Adrenal gland (tissue), 12 donors: ENCODE results near the gene SHE. TPM values are rescaled to one million over a fixed set of nuclear protein-coding genes. Genes with fewer than 3 reads are reported as not detected.

Experiments used
- DNase-seq, 7 donors: peaks; one replicate each; pipeline ENCODE4 v3.0.0-alpha.2; 2019 to 2020
- H3K27ac ChIP-seq, 5 donors: fragments of 200-600 bp; sonication (generic) in 4 of 5; 1 replicate in 3 of 5; 2 replicates in 2 of 5; pipeline versions ENCODE4 v1.5.1 to v1.8.0; 2016 to 2020; ENCODE audit warnings: mild to moderate bottlenecking in 1 of 5
- H3K27me3 ChIP-seq: fragments of 200-600 bp; 2 replicates; pipeline ENCODE4 v1.8.0; 2021
- H3K36me3 ChIP-seq, 2 donors: fragments of 200-600 bp; replicated peaks in 1 of 2; 1 replicate in 1 of 2; 2 replicates in 1 of 2; pipeline versions ENCODE4 v1.5.1 to v1.8.0; 2018 to 2022
- H3K4me1 ChIP-seq, 2 donors: fragments of 200-600 bp; replicated peaks in 1 of 2; 1 replicate in 1 of 2; 2 replicates in 1 of 2; pipeline versions ENCODE4 v1.5.1 to v1.8.0; 2018 to 2021
- H3K4me3 ChIP-seq, 4 donors: fragments of 200-600 bp; sonication (generic) in 3 of 4; one replicate each; pipeline ENCODE4 v1.5.1; 2016 to 2018
- H3K9me3 ChIP-seq, 3 donors: fragments of 200-600 bp; sonication (generic) in 1 of 3; replicated peaks in 1 of 3; 1 replicate in 2 of 3; 2 replicates in 1 of 3; pipeline versions ENCODE4 v1.5.1 to v1.8.0; 2016 to 2021
- CTCF ChIP-seq, 6 experiments: fragments of 450-650 bp in 4 of 6; fragments of 200-600 bp in 2 of 6; sonication (generic) in 1 of 6; IDR thresholded peaks; 1 replicate in 5 of 6; 2 replicates in 1 of 6; pipeline versions ENCODE4 v1.5.1 to v1.8.0; 2016 to 2021; ENCODE audit warnings: antibody characterized with exemption in 6 of 6, mild to moderate bottlenecking in 2 of 6, moderate library complexity in 1 of 6
- POLR2A ChIP-seq, 2 donors: fragments of 450-650 bp; IDR thresholded peaks; one replicate each; pipeline ENCODE4 v1.6.1; 2017; ENCODE audit warnings: antibody characterized with exemption in 2 of 2, mild to moderate bottlenecking in 2 of 2, moderate library complexity in 1 of 2
- WGBS, 4 donors: extraction: QIAGEN DNeasy Blood & Tissue Kit in 2 of 4; methylation state at CpG; one replicate each; pipeline versions ENCODE4 v1.1.5 to v1.1.7; 2013 to 2017; 5-methylcytosine and 5-hydroxymethylcytosine counted together
- intact Hi-C, 2 donors: fragments of 100-400 bp; cut with DNase I; formaldehyde crosslinking; loops; one replicate each; pipeline versions ENCODE4 v1.14.1 to v1.15.0; 2022 to 2023
- polyA plus RNA-seq, 3 donors: library from polyadenylated mRNA; stranded (reverse); fragments of 200-250 nt in 2 of 3; fragments of 350-450 nt in 1 of 3; fragmentation: Illumina TruSeq in 1 of 3; extraction: RNeasy Lipid Tissue Mini Kit (QIAGEN cat#74804) in 1 of 3; gene quantifications; one replicate each; pipeline ENCODE4 v1.2.3, GENCODE V29; 2013 to 2014
- total RNA-seq, 9 donors: library from RNA; depleted of rRNA in 4 of 9; stranded (reverse); fragments of >200 nt in 4 of 9; fragments of 120-200 nt in 1 of 9; fragmentation: NEBNext Ultra II Directional in 1 of 9; extraction: Animal tissue kit (Norgen Biotek cat#: 25700) in 1 of 9; gene quantifications; one replicate each; pipeline versions ENCODE4 v1.1.0 to v1.2.4, GENCODE V29; 2013 to 2023
- donor health status: healthy with polysubstance abuse.
- donor health status: Bipolar disorder and iron deficiency.
- donor health status: DM: yes; HTN: yes; CAD: no.
- donor health status: DM: no; HTN: no; CAD: no.
- donor health status: DM: no; HTN: no; CAD: no.
- donor health status: DM: yes; HTN: yes; CAD: no.

The SHE gene
- total and polyA plus RNA-seq, 12 donors: 6.4 to 30.7 (median 17.1) TPM

GRCh38 chr1:154435599-154436200 lies 66.5 kb downstream of the SHE start:
- Histone ChIP-seq H3K36me3 (peaks cover 0 to 11% of the 10 kb centered on the region in 2 donors), H3K27me3 (no peaks in the 10 kb centered on the region), H3K4me1 (peaks cover 0 to 20% of the 10 kb centered on the region in 2 donors), H3K9me3 (no peaks in the 10 kb centered on the region), H3K4me3 (no peak overlapping the region), H3K27ac (no peak overlapping the region)
- TF ChIP-seq CTCF (IDR thresholded peaks at IDR 0.05) (no peak), POLR2A (IDR thresholded peaks at IDR 0.05) (no peak)
- WGBS, 4 donors: 81 to 94% (median 93%) methylated on average over 3 to 15 of the region's 15 CpGs
- DNase-seq: no peak
- intact Hi-C loops: no loop called here

GRCh38 chr1:154434346-154435085 lies 67.7 kb downstream of the SHE start:
- peaks cover 0 to 16% of the 10 kb centered on the region in 2 donors for H3K4me1 ChIP-seq

GRCh38 chr1:154433161-154433764 lies 68.9 kb downstream of the SHE start:
- TF ChIP-seq POLR2A (IDR thresholded peaks at IDR 0.05) (no peak), CTCF (IDR thresholded peaks at IDR 0.05) (no peak)
- Histone ChIP-seq H3K4me1 (peaks cover 6 to 15% of the 10 kb centered on the region in 2 donors), H3K4me3 (no peak overlapping the region), H3K27me3 (no peaks in the 10 kb centered on the region), H3K27ac (peak overlapping the region in 1 of 5 donors; percentile 30), H3K9me3 (no peaks in the 10 kb centered on the region), H3K36me3 (peaks cover 0 to 11% of the 10 kb centered on the region in 2 donors)
- intact Hi-C loops: no loop called here
- no peak for DNase-seq
- 86 to 90% (median 89%) methylated on average over 7 to 9 of the region's 9 CpGs for WGBS, 4 donors

More at GRCh38 chr1:154434346-154435085, 67.7 kb downstream of the SHE start:
- 56 to 77% (median 63%) methylated on average over 13 to 18 of the region's 18 CpGs for WGBS, 4 donors
- peak in 6 of 7 donors; percentile 54 to 82 (median 68) for DNase-seq
- intact Hi-C loops: no loop called here
- Histone ChIP-seq H3K27ac (peak overlapping the region in 3 of 5 donors; percentile 33 to 85 (median 39)), H3K4me3 (no peak overlapping the region), H3K9me3 (no peaks in the 10 kb centered on the region), H3K36me3 (peaks cover 0 to 11% of the 10 kb centered on the region in 2 donors), H3K27me3 (no peaks in the 10 kb centered on the region)
- TF ChIP-seq POLR2A (IDR thresholded peaks at IDR 0.05) (no peak), CTCF (IDR thresholded peaks at IDR 0.05) (no peak)
